ENCODE results near the gene ZNF609.

DNA sequence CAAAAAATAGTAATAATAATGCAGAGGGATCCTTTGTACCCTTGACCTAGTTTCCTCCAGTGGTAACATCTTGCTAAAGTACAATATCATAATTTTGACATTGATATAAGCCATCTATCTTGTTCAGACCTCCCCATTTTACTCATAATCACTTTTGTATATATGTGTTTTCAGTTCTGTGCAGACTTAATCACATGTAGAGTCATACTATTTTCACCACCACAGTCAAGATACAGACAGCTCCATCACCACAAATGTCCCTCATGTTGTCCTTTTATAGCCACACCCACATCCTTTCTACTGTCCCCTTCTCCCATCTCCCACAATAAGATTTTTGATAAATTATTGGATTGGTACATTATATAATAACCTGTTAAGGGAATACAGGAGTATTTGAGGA, 25.4 kb downstream of the ZNF609 start:
- no peak for TF ChIP-seq CTCF (IDR thresholded peaks at IDR 0.05; ENCODE audit: low read depth, low read length)
- TF ChIP-seq EZH2phosphoT487 (IDR thresholded peaks at IDR 0.05; ENCODE audit: low read depth), result no peak
